Measurements from ENCODE around the gene MBD3L3. TPM values are rescaled to one million over a fixed set of nuclear protein-coding genes. Genes with fewer than 3 reads are reported as not detected.

The MBD3L3 gene
- polyA plus RNA-seq, 3 donors = not detected

DNA sequence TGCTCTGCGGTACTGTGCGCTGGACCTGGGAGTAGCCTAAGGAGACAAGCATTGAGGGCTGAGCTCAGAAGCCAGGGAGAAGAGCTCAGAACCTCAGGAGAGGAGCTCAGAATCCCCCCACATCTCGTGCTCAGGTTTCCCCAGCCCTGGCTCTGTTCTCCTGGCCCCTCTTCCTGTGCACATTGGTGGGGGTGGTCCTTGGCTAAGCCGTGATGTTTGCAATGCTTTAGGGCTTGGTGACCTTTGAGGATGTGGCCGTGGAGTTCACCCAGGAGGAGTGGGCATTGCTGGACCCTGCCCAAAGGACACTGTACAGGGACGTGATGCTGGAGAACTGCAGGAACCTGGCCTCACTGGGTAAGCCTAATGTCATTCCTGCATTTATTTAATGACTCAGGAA lies 17.7 kb upstream of the MBD3L3 start:
- no peak overlapping the region for H3K27ac Mint-ChIP-seq
- WGBS (ENCODE audit: insufficient coverage) = 100% methylated on average over 2 of the region's 6 CpGs
- H3K27me3 Mint-ChIP-seq (ENCODE audit: low read depth in 3 of 3) = no peaks in the 10 kb centered on the region
- H3K27ac ChIP-seq (ENCODE audit: low read depth in 1 of 2, low read length in 2 of 2) = no peak overlapping the region
- H3K4me3 ChIP-seq (replicated peaks in 1 of 3; ENCODE audit: low read depth in 2 of 3, low read length in 3 of 3) = no peak overlapping the region
- H3K79me2 ChIP-seq (ENCODE audit: insufficient read depth, low read length) = peaks cover 14% of the 10 kb centered on the region
- H3K27me3 ChIP-seq (ENCODE audit: control insufficient read depth in 2 of 2, insufficient read depth in 2 of 2, low read length in 2 of 2) = no peaks in the 10 kb centered on the region
- peaks cover 91 to 97% of the 10 kb centered on the region in 2 donors for H3K36me3 ChIP-seq (replicated peaks in 1 of 2; ENCODE audit: control insufficient read depth in 1 of 2, insufficient read depth in 2 of 2, low read length in 2 of 2)
- no peak overlapping the region for H3K4me3 Mint-ChIP-seq
- intact Hi-C loops (cut with micrococcal nuclease) = no loop called here
- H2AFZ ChIP-seq (ENCODE audit: insufficient read depth, low read depth, low read length, poor library complexity, severe bottlenecking) = no peak overlapping the region
- peaks cover 63 to 81% (median 75%) of the 10 kb centered on the region in 7 donors for H3K9me3 Mint-ChIP-seq
- peaks cover 83 to 99% of the 10 kb centered on the region in 2 donors for H3K36me3 Mint-ChIP-seq
- TF ChIP-seq, protein P1, sequence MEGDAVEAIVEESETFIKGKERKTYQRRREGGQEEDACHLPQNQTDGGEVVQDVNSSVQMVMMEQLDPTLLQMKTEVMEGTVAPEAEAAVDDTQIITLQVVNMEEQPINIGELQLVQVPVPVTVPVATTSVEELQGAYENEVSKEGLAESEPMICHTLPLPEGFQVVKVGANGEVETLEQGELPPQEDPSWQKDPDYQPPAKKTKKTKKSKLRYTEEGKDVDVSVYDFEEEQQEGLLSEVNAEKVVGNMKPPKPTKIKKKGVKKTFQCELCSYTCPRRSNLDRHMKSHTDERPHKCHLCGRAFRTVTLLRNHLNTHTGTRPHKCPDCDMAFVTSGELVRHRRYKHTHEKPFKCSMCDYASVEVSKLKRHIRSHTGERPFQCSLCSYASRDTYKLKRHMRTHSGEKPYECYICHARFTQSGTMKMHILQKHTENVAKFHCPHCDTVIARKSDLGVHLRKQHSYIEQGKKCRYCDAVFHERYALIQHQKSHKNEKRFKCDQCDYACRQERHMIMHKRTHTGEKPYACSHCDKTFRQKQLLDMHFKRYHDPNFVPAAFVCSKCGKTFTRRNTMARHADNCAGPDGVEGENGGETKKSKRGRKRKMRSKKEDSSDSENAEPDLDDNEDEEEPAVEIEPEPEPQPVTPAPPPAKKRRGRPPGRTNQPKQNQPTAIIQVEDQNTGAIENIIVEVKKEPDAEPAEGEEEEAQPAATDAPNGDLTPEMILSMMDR (IDR thresholded peaks at IDR 0.05) = no peak
- no peaks in the 10 kb centered on the region for H3K4me1 ChIP-seq (ENCODE audit: control insufficient read depth in 1 of 2, insufficient read depth in 2 of 2, low read length in 2 of 2)
- no peaks in the 10 kb centered on the region for H4K20me1 ChIP-seq (ENCODE audit: insufficient read depth, low read length)
- H3K4me1 Mint-ChIP-seq = no peaks in the 10 kb centered on the region
- H3K4me2 ChIP-seq (replicated peaks; ENCODE audit: extremely low read depth, low read length, poor library complexity, severe bottlenecking) = no peak overlapping the region
- H3K9ac ChIP-seq (ENCODE audit: insufficient read depth, low read length, poor library complexity, severe bottlenecking) = no peak overlapping the region
- peaks cover 65 to 74% of the 10 kb centered on the region in 2 donors for H3K9me3 ChIP-seq (replicated peaks in 1 of 2; ENCODE audit: control insufficient read depth in 1 of 2, insufficient read depth in 1 of 2, low read length in 2 of 2)
- DNase-seq = no peak

DNA sequence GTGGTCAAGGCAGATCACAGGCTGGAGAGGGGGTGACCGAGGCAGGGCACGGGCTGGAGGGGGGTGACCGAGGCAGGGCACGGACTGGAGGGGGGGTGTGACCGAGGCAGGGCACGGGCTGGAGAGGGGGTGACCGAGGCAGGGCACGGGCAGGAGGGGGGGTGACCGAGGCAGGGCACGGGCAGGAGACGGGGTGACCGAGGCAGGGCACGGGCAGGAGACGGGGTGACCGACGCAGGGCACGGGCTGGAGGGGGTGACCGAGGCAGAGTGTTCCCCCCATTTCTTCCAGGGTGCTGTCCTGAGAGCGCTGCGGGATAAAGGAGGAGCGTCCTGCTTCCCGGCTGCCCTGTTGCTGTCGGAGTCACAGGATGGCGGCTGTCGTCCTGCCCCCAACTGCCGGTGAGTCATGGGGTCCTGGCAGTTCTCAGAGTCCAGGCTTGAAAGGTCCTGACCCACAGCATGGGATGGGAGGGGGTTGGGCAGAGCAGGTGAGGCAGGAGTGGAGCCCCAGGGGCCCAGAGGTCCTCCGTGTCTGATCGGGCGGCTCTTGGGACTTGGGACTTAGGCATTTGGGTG lies 16.3 kb upstream of the MBD3L3 start:
- no peak overlapping the region for H3K4me2 ChIP-seq (replicated peaks; ENCODE audit: extremely low read depth, low read length, poor library complexity, severe bottlenecking)
- H4K20me1 ChIP-seq (ENCODE audit: insufficient read depth, low read length) = no peaks in the 10 kb centered on the region
- H3K4me3 ChIP-seq (replicated peaks in 1 of 3; ENCODE audit: low read depth in 2 of 3, low read length in 3 of 3) = no peak overlapping the region
- H3K27ac ChIP-seq (ENCODE audit: low read depth in 1 of 2, low read length in 2 of 2) = no peak overlapping the region
- H3K27me3 ChIP-seq (ENCODE audit: control insufficient read depth in 2 of 2, insufficient read depth in 2 of 2, low read length in 2 of 2) = no peaks in the 10 kb centered on the region
- H3K9ac ChIP-seq (ENCODE audit: insufficient read depth, low read length, poor library complexity, severe bottlenecking) = no peak overlapping the region
- no peak overlapping the region for H2AFZ ChIP-seq (ENCODE audit: insufficient read depth, low read depth, low read length, poor library complexity, severe bottlenecking)
- intact Hi-C loops (cut with micrococcal nuclease) = no loop called here
- H3K27ac Mint-ChIP-seq = no peak overlapping the region
- TF ChIP-seq, protein P1 (IDR thresholded peaks at IDR 0.05) = no peak
- H3K27me3 Mint-ChIP-seq (ENCODE audit: low read depth in 3 of 3) = no peaks in the 10 kb centered on the region
- peaks cover 50 to 68% (median 61%) of the 10 kb centered on the region in 7 donors for H3K9me3 Mint-ChIP-seq
- H3K4me3 Mint-ChIP-seq = no peak overlapping the region
- H3K79me2 ChIP-seq (ENCODE audit: insufficient read depth, low read length) = peaks cover 28% of the 10 kb centered on the region
- peaks cover 7 to 10% of the 10 kb centered on the region in 2 donors for H3K4me1 ChIP-seq (ENCODE audit: control insufficient read depth in 1 of 2, insufficient read depth in 2 of 2, low read length in 2 of 2)
- peaks cover 81 to 92% of the 10 kb centered on the region in 2 donors for H3K36me3 ChIP-seq (replicated peaks in 1 of 2; ENCODE audit: control insufficient read depth in 1 of 2, insufficient read depth in 2 of 2, low read length in 2 of 2)
- H3K36me3 Mint-ChIP-seq = peaks cover 73 to 93% of the 10 kb centered on the region in 2 donors
- H3K9me3 ChIP-seq (replicated peaks in 1 of 2; ENCODE audit: control insufficient read depth in 1 of 2, insufficient read depth in 1 of 2, low read length in 2 of 2) = peaks cover 51 to 60% of the 10 kb centered on the region in 2 donors
- 99% methylated on average over 29 of the region's 29 CpGs for WGBS (ENCODE audit: insufficient coverage)
- H3K4me1 Mint-ChIP-seq = peaks cover 6% of the 10 kb centered on the region
- no peak for DNase-seq
